ENCODE data around the gene BARHL1.

The BARHL1 gene

DNA sequence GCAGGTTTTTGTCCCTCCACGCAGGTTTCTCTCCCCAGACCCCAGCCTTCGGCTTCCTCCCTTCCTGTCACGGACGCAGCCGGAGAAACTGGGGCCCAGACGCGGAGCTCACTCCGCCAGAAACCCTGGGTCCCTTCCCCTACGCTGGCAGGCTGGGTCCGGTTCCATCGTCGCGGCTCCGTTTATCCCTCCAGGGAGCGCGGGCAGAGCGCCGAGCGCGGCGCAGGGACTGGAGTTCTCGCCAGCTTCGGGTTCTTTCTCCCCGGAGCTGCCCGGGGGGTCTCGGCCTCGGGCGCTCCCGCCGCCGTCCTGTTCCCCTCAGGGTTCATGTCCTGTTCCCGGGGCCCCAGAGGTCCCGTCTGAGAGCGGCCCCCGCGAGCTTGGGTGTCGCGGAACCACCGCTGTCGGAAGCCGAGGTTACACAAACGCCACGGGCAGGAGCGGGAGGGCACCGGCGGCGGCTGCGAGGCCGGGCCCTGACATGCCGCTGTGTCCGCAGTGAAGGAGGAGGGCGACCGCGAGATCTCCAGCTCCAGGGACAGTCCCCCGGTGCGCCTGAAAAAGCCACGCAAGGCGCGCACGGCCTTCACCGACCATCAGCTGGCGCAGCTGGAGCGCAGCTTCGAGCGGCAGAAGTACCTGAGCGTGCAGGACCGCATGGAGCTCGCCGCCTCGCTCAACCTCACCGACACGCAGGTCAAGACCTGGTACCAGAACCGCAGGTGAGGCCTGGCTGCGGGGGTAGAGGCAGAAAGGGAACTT is 4.6 kb downstream of the BARHL1 start:
- FAIRE-seq (no peak), DNase-seq (ENCODE audit: low spot score) (no peak)

DNA sequence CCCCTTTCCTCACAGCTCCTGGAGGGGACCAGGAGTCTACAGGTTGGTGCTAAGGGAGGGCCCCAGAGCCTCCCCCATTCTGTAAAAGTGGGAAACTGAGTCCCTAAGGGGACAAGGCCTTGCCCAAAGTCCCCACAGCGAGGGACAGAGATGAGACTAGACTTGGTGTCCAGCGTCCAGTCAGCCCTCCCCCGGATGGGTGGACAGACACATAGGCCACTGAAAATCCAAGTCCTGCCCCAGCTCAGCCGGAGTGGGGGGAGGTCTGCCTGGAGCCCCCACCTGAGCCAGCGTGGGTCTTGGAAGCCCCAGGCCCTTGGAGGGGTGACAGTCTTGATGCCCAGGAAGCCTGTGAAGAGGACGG is 5.2 kb downstream of the BARHL1 start:
- FAIRE-seq (no peak), DNase-seq (ENCODE audit: low spot score) (no peak)

DNA sequence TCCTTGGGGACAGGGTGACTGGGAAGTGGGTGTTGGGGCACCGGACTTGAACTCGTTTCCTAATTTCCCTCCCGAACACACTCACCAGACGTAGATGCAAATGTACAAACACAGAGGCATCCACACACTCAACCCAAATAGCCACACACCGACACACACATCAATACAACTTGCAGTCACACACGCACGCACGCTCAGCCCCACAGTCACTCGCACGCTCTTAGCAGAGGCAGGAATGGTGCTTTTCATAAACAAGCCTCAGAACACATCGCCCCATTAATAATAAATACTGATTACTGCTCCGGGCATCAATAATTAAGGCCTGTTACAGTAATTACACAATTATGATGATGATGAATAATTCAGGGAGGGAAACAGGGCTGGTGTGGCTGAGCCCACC is 5.7 kb downstream of the BARHL1 start:
- FAIRE-seq (no peak), DNase-seq (ENCODE audit: low spot score) (no peak)

DNA sequence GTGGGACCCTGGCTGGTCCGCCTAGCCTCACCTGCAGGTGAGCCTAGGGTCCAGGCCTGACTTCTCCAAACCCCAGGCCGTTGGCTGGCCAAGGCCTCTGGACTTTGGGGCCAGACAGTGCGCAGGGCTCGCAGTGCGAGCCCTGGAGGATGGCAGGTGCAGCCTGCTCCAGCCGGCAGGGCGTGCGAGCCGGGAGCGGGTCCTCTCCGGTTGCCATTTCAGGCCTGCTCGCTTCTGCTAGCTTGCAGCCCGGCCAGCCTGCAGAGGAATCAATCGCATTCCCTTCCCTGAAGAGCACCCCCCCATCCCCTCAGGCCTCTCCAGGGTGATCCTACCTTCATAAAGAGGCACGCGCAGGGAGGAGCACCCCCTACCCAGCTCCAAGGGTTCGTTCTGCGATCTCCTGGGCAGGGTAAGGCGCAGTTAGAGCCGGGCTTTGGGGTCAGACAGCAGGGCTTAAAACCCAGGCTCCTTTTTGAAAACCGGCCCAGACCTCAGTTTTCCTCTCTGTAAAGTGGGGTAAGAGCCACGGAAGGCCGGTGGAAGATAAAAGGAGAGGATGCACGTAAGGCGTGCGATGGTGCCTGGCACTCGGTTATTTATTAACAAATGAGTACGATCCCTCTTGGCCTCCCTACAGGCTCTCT is 6.2 kb downstream of the BARHL1 start:
- DNase-seq (ENCODE audit: low spot score) (no peak), FAIRE-seq (no peak)

DNA sequence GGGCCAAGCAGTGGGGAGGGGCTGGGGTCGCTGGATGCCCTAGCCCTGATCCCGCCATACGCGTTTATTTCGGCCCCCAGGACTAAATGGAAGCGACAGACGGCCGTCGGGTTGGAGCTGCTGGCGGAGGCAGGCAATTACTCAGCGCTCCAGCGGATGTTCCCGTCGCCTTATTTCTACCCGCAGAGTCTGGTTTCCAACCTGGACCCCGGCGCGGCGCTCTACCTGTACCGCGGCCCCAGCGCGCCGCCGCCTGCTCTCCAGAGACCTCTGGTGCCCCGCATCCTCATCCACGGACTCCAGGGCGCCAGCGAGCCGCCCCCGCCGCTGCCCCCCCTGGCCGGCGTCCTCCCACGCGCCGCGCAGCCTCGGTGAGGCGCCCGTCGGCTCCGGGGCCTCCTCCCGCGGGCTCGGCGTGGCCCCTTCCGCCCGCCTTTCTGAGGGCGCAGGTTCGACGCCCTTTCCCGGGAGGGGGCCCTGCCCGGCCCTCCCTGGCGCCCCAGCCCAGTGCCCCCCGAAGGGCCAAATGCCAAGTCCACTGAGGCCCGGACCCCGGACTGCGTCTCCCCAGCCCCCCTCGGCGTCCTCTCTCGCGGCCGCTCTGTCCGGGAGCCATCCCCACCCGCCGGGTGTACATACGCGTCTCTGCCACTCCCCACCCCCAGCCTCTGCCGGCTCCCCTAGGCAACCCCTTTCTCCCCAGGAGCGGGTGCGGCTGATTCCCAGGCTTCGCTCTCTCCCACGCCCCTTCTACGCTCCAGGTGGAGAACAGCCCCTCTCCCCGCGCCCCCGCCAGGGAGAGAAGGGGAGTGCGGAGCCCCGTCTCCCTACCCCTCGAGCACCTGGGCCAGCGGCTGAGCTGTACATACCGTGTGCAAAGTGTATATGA is 7.0 kb downstream of the BARHL1 start:
- DNase-seq (ENCODE audit: low spot score) (no peak), FAIRE-seq (no peak)

DNA sequence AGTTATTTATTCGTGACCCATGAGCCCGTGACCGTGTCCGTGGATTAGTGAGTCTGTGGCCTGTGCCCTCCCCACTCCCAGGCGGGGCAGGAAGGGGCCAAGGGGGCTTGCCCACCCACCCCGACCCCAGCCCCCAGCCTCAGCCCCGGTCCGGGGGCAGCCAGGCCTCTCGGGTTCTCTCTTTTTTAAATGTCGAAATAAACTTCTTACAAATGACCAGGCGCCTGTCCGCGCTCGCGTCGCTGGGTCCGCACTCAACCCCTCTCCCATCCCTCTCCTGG is 7.6 kb downstream of the BARHL1 start:
- DNase-seq (ENCODE audit: low spot score) (no peak), FAIRE-seq (no peak)

DNA sequence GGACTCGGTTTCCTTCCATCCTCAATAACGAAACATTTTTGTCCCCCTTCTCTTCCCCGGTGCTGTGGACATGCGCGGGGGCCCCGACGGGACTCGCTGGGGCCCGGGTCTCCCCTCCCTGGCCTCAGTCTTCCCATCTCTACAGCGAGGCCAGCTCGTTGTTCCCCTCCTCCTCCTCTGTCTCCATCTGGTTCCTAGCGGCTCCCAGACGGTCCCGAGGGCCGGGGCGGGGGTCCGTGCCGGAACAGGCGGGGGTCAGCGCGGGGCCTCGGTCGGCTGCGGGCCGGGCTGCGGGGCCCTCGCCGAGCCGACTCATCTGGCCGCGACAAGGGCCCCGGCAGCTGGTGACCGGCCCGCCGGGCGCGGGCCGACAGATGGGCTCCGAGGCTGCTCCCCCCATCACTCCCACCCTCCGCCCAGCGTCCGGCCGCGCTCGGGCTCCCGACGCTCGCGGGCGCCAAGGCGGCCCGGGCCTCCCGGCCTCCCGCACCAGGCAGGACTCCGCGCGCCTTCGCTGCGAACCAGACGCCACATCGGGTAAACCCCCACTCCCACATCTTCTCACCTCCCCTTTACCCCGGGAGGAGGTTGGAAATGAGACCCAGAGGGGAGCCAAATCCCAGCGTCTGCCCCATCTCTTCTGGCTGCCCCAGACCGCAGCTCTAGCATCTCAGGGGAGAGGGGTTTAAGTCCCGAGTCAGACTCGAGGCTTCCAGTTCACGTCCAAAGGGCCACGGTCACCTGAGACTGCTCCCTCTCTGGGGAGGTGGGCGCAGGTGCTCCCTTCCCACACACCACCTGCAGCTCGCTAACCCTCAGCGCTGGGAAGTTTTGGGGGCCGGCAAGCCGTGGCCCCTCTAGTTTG is 8.1 kb downstream of the BARHL1 start:
- FAIRE-seq (no peak), DNase-seq (ENCODE audit: low spot score) (no peak)

DNA sequence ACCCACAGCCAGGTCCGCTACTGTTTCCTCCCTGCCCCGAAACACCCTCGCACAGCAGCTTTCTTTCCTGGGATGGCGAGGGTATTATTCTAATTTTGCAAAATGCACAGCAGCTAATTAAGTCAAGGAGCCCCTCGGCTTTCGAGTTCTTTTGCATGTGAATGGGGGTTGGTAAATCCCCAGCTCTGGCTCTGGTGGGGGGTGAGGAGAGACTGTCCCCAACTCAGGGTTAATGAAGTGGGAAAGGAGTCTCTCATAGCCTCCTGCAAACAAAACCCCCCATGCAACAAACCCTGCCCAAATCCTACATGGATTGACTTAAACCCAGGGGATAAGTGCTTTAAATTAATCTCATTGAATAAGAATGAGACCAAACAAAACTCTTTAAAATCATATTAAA is 8.8 kb downstream of the BARHL1 start:
- DNase-seq (ENCODE audit: low spot score) (no peak), FAIRE-seq (no peak)

DNA sequence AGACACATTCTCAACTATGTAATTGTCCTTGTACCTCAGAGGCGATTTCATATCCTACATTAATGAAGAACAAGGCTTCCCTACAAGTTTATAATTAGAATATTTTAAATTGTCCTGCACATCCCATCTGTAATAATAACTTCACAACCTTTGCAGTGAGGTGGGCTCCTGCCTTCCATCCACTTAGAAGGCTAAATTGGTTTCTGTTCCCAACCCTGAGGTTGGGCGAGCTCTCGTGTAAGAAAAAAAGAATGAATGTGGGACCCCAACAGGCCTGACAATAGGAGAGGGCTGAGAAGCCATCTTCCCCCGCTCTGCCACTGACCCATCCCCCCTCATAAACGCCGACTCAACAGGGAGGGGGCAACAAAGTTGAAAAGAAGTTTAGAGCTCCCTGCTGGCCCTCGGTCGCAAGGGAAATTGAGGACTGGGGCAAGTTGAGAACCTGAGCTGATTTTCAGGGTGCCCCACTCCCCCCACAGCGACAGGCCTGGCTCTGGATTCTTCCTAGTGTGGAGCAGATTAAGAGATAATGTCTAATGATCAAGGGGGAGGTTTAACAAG is 9.4 kb downstream of the BARHL1 start:
- DNase-seq (ENCODE audit: low spot score) (no peak), FAIRE-seq (no peak)

DNA sequence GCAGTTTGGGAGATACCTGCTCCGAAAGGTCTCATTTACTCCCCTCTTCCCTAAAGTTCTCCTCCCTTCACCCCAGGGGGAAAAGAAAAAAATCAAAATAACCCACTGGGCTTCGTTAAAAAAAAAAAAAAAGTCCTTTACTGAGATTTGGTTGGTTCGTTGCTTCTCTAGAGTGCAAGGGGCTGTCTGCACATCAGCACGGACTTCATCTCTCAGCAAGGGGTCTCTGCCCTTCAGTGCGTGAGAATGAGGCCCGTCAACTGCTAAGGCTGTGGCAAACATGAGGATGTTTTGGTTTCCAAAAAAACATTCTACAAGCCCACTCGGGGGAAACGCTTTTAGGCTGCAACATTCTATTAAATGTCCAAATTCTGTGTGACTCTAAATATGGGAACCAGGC is 10.0 kb downstream of the BARHL1 start:
- FAIRE-seq (no peak), DNase-seq (ENCODE audit: low spot score) (no peak)

DNA sequence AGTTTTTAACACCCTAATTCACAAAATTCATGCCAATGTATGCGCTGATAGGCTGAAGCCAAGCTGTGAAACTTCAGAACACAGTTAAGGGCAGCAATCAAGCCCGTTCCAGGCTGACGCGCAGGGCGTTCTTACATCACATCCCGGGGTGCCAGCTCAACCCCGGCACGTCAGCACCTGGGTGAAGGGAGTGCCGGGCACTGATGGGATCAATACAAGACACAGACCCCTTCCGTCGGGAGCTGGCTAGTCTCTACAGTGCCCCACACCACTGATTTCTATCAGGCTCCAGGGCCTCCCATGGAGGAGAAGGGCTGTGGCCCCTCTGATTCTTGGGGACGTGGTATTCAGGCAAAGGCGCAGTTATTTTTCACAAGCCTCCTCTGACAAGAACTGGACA is 12.0 kb downstream of the BARHL1 start:
- FAIRE-seq (no peak), DNase-seq (ENCODE audit: low spot score) (no peak)

DNA sequence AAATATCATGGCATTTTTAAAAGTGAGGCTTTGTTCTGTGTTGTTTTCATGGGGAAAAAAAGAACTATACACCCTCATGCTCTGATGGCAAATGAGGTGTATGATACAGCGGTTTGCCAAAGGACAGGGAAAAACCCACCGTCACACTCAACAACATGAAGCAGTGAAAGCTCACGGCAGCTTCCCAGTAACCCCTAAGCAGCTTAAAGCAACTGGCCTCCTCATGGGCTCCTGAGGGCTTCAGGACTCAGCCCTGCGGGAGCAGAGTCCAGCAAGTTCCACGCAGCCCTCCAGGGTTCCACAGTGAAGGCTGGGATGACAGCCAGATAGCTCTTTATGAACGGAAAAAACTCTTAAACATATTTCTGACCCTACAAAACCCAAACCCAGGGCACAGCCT is 12.9 kb downstream of the BARHL1 start:
- FAIRE-seq, result no peak
- no peak for DNase-seq (ENCODE audit: low spot score)

DNA sequence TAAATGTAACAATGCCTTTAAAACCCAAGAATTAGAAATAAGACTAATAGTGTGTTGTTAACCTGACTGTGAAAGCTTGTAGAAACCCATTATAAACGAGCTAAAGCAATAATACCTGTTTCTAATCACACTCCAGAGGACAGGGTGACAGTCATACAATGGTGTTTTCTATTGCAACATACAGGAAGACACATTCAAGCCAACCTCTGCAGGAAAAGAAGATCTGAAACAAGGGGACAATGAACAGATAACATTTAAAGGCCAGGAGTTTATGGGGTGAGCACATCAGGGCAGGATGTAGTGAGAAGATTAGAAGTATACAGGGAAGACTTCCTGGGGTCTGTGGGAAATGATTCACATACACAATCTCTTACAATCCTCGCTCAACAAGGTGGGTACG is 13.8 kb downstream of the BARHL1 start:
- DNase-seq (ENCODE audit: low spot score), result no peak
- no peak for FAIRE-seq

DNA sequence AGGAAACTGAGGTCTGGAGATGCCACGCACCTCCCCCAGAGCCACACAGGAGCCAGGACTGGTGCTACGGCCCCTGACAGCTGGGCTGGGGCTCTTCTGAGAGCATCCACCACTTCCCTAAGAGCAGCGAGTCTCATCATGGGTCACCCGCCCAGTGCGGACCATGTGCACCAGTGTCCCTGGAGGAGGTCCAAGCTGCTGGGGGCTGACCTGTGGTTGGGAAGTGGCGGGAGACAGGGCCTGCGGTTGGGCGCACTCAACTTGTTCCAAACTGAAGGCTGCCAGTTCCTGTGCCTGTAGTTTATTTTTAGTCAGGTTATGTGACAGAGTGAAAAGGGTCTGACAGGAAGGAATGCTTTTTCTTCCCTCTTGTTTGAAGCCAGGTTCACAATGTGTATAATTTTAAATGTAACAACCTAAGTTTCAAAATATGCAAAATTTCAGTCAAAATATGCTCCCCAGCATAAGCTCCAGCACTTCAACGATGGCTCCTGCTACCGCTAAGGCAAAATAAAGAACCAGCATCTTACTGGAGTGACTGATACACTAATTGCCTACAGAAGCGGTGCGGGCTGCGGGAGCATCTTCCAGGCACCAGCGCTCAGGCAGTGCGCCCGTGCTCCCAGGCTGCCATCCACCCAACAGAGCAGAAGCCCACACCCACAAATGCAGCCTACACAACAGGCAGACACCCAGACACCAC is 14.8 kb downstream of the BARHL1 start:
- peak; percentile 8 for FAIRE-seq
- DNase-seq (ENCODE audit: low spot score), result peak; percentile 42

DNA sequence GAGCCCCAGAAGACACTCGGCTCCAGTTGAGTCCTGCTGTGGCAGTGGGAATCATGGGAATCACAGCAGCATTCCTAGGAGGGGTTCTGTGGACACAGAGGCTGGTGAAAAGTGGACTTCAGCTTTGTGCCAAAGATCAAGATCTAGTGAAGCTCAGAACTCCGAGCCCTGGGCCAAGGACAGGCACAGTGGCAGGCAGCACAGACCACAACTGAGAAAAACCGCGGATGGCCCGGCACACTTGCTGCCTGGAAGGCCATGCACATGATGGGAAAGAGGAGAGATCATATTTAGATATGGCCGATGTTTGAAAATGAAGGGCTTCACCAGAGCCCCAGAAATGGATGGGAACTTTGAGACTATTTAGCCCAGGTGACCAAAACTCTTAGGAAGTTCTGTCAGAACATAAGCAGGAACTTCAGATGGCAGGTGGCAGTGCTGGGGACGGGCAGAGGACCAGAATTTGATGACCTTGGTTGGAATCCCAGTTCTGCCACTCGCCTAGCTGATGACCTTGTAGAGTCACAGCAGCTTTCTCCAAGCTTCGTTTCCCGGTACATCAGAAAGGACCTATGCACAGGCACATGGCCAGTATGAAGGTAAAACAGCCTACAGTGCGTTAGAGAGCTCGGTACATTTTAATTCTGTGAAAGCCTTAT is 18.0 kb downstream of the BARHL1 start:
- FAIRE-seq, result no peak

DNA sequence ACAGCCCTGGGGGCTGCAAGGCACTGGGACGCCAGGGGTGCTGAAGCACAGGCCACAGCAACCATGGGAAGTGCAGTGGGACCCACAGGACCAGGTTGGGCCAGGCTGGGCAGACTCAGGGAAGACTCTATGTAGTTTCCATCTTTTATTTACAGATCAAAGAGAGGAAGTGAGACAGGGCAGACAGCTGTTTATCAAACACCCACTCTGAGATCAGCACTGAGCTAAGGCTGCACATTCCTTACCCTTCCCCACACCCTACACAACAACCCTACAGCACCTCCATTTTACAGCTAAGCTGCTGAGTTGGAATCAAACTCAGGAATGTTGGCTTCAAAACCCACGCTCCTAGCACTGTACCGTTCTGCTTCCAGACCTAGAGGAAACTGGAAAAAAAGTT is 19.8 kb downstream of the BARHL1 start:
- FAIRE-seq (no peak), DNase-seq (ENCODE audit: low spot score) (no peak)

More for the DNA sequence above, 18.0 kb downstream of the BARHL1 start:
- DNase-seq (ENCODE audit: low spot score), result no peak

DNA sequence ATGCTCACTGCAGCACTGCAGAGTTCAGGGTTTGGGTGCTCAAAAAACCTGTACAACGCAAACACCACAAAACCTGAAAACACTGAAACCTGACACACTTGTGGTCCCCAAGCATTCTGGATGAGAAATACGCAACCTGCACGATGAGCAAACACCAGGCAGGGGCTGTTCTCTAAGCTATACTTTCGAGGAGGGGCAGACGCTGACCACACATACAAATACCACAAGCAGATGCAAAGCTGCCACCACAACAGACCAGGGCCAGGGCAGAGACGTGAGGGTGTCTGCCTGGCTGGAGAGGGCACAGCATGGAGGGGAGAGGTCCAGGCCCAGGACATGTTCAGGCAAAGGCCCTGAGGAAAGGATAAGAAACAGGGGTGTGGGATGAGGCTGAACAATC is 23.0 kb downstream of the BARHL1 start:
- FAIRE-seq, result no peak
- DNase-seq (ENCODE audit: low spot score), result no peak

DNA sequence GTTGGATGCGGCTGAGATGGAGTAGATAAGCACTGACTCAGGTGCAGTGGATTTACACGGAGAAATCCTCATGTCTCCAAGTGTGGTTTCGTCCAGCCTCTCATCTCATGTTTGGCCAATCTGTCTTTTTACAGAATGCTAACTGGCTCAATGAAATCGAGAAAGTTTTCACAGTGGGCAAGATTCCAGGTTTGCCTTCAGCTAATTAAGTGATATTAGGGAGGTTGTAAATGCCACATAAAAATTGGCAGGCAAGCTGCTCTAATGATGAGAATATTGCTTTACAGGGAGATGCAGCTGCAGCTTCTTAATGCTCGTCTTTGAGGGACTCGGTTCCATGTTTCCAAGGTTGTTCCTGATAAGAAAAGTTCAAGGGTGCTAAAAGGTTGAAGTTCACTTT is 23.7 kb downstream of the BARHL1 start:
- DNase-seq (ENCODE audit: low spot score) (no peak), FAIRE-seq (no peak)

DNA sequence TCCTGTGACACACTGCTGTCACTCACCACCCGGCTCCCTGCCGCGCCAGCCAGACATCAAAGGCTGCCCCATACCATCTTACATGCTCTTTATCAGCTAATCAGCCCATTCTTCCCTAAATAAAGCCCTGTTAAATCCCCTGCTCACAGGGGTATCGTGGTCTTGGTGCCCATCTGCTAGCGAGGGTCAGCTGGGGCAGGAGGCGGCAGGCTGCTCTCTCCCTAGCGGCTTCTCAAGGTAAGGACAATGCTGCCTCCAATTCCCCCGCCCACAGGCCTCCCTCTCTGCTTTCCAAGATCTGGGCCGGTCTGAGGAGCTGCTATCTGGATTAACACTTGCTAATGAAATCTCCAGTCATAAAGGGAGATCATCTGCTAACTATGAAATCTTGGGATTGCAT is 26.8 kb downstream of the BARHL1 start:
- DNase-seq (ENCODE audit: low spot score) (no peak), FAIRE-seq (no peak)

DNA sequence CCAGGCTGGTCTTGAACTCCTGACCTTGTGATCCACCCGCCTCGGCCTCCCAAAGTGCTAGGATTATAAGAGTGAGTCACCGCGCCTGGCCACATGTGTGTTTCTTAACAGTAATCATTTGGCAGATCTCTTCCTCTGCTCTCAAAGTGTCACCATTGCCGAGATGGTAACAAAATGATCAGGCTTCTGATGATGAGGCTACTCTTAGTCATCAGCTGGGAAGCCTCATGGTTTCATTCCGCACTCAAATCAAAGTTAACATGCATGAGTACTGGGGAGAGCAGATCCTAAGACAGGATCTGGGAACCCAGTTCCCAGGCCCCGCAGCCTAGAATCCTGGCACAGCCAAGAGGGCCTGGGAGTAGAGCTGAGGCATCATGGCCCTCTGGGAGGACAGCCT is 27.4 kb downstream of the BARHL1 start:
- peak; percentile 91 for DNase-seq (ENCODE audit: low spot score)
- FAIRE-seq, result peak; percentile 78
